HG03439 (cell line): ENCODE results near the gene KIF4B.
"Not testable (repeated sequence)": the region's sequence is repeated elsewhere in the genome, so short reads cannot be mapped to it uniquely, and the experiment has no call there.

ENCODE experiments used
- ATAC-seq: cut with Tn5 transposase; IDR thresholded peaks from one replicate; pipeline ENCODE4 v1.9.1; 2021; ENCODE audit warnings: mild to moderate bottlenecking, moderate library complexity; ENCODE audit not compliant: unreplicated experiment

KIF4B gene

DNA sequence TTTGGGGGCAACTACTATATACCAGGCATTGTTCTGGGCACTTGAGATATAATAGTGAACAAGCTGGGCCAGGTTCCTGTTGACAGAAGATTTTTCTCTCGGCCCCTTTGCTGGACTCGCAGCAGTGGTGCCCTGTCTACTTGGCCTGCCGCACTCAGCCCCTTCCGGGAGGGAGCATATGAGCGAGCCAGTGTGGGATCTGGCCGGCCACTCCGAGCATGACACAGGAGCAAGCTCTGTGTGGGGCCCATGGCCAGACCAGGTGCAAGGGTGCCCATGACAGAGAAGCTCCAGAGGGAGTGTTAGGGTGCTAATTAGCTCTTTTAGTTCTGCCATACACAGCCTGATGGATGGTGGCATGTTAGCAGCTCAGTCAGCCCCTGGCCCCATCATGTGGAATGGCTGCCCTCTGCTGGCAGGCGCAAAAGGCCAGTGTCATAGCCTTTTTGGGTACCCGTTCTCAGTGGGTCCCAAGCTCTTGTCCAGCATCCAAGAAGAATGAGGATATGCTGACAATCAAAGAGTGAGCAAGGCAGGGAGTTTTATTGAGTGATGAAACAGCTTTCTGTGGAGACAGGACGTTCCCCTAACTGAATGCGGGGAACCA lies 9.3 kb upstream of the KIF4B start:
- no peak for ATAC-seq

GRCh38 chr5:155006265-155006664 lies 7.3 kb upstream of the KIF4B start:
- ATAC-seq = not testable (repeated sequence)

- no peak for ATAC-seq
Observed at GRCh38 chr5:155008669-155009068, 4.9 kb upstream of the KIF4B start.

DNA sequence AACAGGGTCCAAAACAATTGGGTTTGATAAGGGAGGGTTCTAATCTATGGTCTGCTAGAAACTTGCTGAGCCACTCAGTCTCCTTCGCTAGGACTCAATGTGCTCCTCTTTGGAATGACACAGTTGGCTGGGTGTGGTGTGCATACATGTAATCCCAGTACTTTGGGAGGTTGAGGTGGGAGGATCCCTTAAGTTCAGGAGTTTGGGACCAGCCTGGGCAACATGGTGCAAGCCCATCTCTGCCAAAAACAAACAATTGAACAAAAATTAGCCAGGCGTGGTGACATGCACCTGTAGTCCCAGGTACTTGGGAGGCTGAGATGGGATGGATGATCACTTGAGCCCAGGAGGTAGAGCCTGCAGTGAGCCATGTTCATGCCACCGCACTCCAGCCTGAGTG lies 2.7 kb upstream of the KIF4B start:
- no peak for ATAC-seq

DNA sequence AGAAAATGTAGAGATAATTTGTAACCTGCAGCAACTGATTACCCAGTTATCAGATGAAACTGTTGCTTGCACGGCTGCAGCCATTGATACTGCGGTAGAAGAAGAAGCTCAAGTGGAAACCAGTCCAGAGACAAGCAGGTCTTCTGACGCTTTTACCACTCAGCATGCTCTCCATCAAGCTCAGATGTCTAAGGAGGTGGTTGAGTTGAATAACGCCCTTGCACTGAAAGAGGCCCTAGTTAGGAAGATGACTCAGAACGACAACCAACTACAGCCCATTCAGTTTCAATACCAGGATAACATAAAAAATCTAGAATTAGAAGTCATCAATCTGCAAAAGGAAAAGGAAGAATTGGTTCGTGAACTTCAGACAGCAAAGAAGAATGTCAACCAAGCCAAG lies 1.7 kb downstream of the KIF4B start:
- no peak for ATAC-seq

DNA sequence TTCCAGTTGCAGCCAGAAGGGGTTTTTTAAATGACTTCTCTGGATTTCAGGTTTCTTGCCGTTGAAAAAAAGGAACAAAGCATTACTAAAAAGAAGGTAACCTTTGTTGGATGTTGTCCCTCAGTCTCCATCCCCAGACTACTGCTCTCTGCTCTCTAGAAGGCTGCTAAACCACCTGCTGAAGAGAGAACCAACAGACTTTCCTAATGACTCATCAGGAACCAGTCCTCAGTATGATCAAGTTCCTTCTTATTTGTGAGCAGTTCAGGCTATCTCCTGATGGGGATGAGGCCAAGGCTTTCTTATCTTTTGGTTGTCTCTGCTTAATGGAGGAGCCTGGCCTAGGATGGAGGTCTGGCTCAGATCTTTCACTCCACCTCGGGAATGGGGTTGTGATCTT lies 4.1 kb downstream of the KIF4B start:
- no peak for ATAC-seq

DNA sequence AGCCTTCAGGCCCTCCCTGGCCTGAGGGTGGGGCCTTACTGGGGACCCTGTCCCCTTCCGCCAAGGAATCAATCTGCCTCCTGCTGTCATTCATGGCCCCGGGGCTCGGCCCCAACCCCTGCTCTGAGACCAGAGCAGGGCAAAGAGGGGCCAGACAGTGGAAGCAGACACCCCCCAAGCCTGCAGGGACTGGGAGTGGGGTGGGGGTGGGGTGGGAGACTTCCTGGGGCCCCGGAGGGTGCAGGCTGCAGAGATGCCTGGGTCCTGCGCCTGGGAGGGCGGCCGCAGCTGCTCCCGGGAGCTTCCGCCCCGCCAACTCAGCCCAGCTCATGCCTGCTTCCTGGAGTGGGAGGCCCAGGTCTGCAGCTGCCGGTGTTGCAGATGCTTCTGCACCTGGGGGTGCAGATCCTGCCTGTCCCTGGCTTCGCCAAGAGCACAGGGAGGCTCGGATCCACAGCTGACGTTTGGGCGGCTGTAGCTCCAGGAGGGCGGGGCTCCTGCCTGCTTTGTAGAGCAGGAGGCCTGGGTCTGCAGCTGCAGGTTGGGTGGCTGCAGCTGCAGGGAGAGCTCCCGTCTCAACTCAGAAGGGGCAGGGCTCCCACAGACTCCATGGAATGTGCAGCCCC lies 6.2 kb downstream of the KIF4B start:
- no peak for ATAC-seq

- no peak for ATAC-seq
Observed at GRCh38 chr5:155021842-155022241, 8.3 kb downstream of the KIF4B start.

DNA sequence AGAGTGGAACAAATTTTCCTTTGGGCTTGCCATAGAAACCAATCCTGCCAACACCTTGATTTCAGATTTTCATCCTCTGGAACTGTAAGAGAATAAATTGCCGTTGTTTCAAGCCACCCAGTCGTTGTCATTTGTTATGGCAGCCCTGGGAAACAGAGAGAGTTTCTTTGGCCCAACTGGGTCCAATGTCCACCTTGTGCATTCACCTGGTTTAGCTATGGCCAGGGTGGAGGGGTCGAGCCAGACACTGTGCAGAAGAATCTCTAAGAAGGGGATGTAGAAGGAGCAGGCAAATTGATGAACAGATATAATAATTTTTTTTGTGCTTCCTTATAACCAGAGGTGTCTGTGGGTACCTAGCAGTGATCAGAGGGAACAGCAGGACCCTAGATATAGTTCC lies 9.8 kb downstream of the KIF4B start:
- ATAC-seq = no peak

- ATAC-seq = no peak
Observed at GRCh38 chr5:155024015-155024414, 10.5 kb downstream of the KIF4B start.

GRCh38 chr5:155025895-155026294 lies 12.3 kb downstream of the KIF4B start:
- ATAC-seq = no peak

DNA sequence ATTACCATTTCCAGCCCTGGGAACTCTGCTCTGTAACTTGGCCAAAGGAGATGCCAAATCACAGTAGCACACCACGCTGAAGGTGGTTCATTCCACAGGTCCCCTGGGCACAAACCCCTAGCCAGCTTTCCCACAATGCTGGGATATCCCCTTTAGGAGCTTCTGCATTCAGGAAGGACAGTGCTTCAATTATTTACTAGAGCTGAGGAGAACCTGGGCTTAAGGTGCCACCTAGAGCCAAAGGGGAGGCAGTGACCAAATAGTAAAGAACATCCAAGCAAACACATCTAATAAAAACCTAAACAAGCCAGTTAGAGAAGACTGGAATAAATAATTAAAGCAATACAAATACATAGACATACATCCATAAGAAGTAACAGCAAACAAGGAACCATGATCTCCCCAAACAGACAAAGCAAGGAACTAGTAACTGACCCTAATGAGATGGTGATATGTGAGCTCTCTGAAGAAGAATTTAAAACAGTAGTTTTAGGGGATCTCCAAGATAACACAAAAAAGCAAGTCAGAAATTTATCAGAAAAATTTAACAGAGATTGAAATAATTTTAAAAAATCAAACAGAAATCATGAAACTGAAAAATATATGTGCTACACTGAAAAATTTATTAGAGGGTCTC lies 14.6 kb downstream of the KIF4B start:
- ATAC-seq = no peak

GRCh38 chr5:155029240-155029639 lies 15.7 kb downstream of the KIF4B start:
- ATAC-seq = no peak

- ATAC-seq = not testable (repeated sequence)
Observed at GRCh38 chr5:155034145-155034744, 20.7 kb downstream of the KIF4B start.

GRCh38 chr5:155035087-155035486 lies 21.5 kb downstream of the KIF4B start:
- ATAC-seq = not testable (repeated sequence)

GRCh38 chr5:155040984-155041653 lies 27.6 kb downstream of the KIF4B start:
- no peak for ATAC-seq

GRCh38 chr5:155044591-155044990 lies 31.0 kb downstream of the KIF4B start:
- no peak for ATAC-seq

DNA sequence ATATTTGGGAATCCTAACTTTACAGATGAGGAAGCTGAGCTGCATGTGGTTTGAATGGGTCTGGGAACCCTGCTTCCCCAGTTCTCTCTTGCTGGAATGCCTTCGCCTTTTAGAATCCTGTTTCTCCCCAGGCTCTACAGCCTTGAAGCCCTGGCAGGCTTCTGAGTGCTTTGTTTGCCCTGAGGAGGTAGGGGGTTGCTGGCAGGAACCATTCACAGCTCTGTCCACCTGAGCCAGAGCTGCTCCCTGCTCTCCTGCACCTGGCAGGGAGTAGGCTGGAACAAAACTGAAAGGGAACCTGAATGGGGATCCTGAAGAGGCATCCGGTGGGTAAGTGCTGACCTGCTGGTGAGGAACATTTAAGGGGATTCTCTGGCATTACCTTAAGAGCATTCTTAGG lies 33.0 kb downstream of the KIF4B start:
- ATAC-seq = no peak

GRCh38 chr5:155047818-155048217 lies 34.3 kb downstream of the KIF4B start:
- ATAC-seq = no peak

GRCh38 chr5:155049569-155050383 lies 36.2 kb downstream of the KIF4B start:
- ATAC-seq = no peak
